PC-9 (cell line): Measurements from ENCODE around the gene LATS2. TPM values are rescaled to one million over a fixed set of nuclear protein-coding genes. Genes with fewer than 3 reads are reported as not detected.
"Not testable (repeated sequence)": the region's sequence is repeated elsewhere in the genome, so short reads cannot be mapped to it uniquely, and the experiment has no call there.

ENCODE experiments used
- BruUV-seq: library from RNA; stranded (reverse); fragments of 400-500 nt; replicated peaks from 2 replicates; lab custom pipeline; 2021; lab: Mats Ljungman, UMichigan
- CTCF ChIA-PET: fragments of 300-600 bp; sonication (Branson Sonifier 250); formaldehyde crosslinking; loops from one replicate; lab custom pipeline; 2022; ENCODE audit warnings: antibody characterized with exemption; lab: Charles Lee
- POLR2A ChIA-PET: fragments of 300-600 bp; sonication (Branson Sonifier 250); formaldehyde crosslinking; loops from one replicate; lab custom pipeline; 2022; ENCODE audit warnings: antibody characterized with exemption; ENCODE audit not compliant: unreplicated experiment; lab: Charles Lee
- DNase-seq, 2 experiments: peaks; one replicate each; pipeline versions ENCODE4 v3.0.0 to v3.0.0-alpha.2; 2015 to 2022; ENCODE audit warnings: mixed read lengths in 1 of 2
- H2AFZ ChIP-seq: fragments of 200-600 bp; sonication (generic); 2 replicates; pipeline ENCODE4 v1.8.1; 2017; ENCODE audit warnings: antibody characterized with exemption
- H3F3A ChIP-seq: fragments of 200-600 bp; sonication (generic); 2 replicates; pipeline ENCODE4 v1.8.1; 2017; ENCODE audit warnings: antibody characterized with exemption, mild to moderate bottlenecking, low read depth; ENCODE audit not compliant: insufficient read depth
- H3K27ac ChIP-seq: fragments of 200-600 bp; sonication (generic); 2 replicates; pipeline ENCODE4 v1.6.1; 2016; ENCODE audit warnings: mixed run types
- H3K27me3 ChIP-seq: fragments of 200-600 bp; sonication (generic); 2 replicates; pipeline ENCODE4 v1.6.1; 2016; ENCODE audit warnings: low read depth, mixed run types; ENCODE audit not compliant: insufficient read depth
- H3K36me3 ChIP-seq: fragments of 200-600 bp; sonication (generic); 2 replicates; pipeline ENCODE4 v1.6.1; 2016; ENCODE audit warnings: low read depth, mixed run types
- H3K4me1 ChIP-seq: fragments of 200-600 bp; sonication (generic); replicated peaks from 2 replicates; pipeline ENCODE4 v1.6.1; 2016; ENCODE audit warnings: mixed run types; ENCODE audit not compliant: insufficient read depth
- H3K4me2 ChIP-seq: fragments of 200-600 bp; sonication (generic); 2 replicates; pipeline ENCODE4 v1.6.1; 2017; ENCODE audit warnings: mixed run types
- H3K4me3 ChIP-seq: fragments of 200-600 bp; sonication (generic); 2 replicates; pipeline ENCODE4 v1.6.1; 2016; ENCODE audit warnings: mixed run types
- H3K79me2 ChIP-seq: fragments of 200-600 bp; sonication (generic); 2 replicates; pipeline ENCODE4 v1.6.1; 2017; ENCODE audit warnings: low read depth, mixed run types
- H3K9me2 ChIP-seq: fragments of 200-600 bp; sonication (generic); 2 replicates; pipeline ENCODE4 v1.8.1; 2017; ENCODE audit warnings: mild to moderate bottlenecking; ENCODE audit not compliant: insufficient read depth
- H3K9me3 ChIP-seq: fragments of 200-600 bp; sonication (generic); 2 replicates; pipeline ENCODE4 v1.8.1; 2016; ENCODE audit warnings: low read depth; ENCODE audit not compliant: insufficient read depth
- H4K20me1 ChIP-seq: fragments of 200-600 bp; sonication (generic); 2 replicates; pipeline ENCODE4 v1.8.1; 2017; ENCODE audit not compliant: insufficient read depth
- EZH2 ChIP-seq: fragments of 200-600 bp; sonication (generic); IDR thresholded peaks from 2 replicates; pipeline ENCODE4 v1.8.0; 2017; ENCODE audit warnings: antibody characterized with exemption, low read depth
- intact Hi-C: fragments of 100-400 bp; cut with micrococcal nuclease; formaldehyde crosslinking; loops from one replicate; pipeline ENCODE4 v1.10.0; 2022; ENCODE audit not compliant: unreplicated experiment
- total RNA-seq: library from RNA; stranded (reverse); gene quantifications from 2 replicates; pipeline ENCODE4 v1.2.3, GENCODE V29; 2021
- TF ChIP-seq, protein P1 (sequence below): fragments of 200-600 bp; sonication (generic); conservative IDR thresholded peaks from 2 replicates; pipeline ENCODE4 v1.6.1; 2017; ENCODE audit warnings: mixed run types, antibody characterized with exemption, mild to moderate bottlenecking, moderate library complexity

LATS2 gene
- total RNA-seq, 1 experiment from 2014 or later: 12.3 TPM

DNA sequence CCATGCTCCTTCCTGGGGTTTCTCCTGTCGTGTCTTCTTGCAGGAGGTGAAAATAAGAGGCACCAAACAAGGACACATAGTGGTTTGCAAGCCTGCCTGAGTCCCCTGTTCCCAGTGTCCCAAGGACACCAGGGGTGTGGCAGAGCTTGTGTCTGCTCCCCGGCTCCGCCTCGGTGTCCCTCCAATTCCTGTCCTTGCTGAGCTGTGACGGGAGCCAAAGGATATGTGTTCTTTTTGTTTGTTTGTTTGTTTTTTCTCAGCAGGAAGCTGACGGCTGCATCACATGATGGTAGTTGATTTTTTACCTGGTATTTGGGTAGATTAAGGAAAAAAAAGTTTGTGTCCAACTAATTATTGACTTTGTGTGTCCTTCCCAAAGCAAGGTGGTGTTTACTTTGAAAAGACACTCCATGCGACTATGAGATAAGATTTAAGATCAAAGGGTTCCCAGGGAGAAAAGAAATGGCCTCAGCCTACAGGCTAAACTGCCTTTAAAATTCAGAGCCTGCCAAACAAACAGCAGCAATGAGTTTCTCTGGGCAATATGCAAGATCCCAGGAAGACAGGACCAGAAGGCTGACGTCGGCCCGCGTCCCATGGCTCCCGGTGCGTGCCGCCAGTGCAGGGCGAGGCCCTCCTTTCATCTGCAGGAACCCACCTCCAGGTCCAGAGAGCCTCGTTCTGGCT is 108.0 kb downstream of the LATS2 start:
- Histone ChIP-seq H3K27me3 (no peaks in the 10 kb centered on the region), H3K4me3 (no peak overlapping the region), H3K9me2 (no peaks in the 10 kb centered on the region), H3K79me2 (no peaks in the 10 kb centered on the region), H4K20me1 (no peaks in the 10 kb centered on the region), H3K4me1 (no peaks in the 10 kb centered on the region), H3K9me3 (no peaks in the 10 kb centered on the region), H3K4me2 (no peak overlapping the region), H2AFZ (no peak overlapping the region), H3F3A (no peaks in the 10 kb centered on the region), H3K36me3 (no peaks in the 10 kb centered on the region), H3K27ac (no peak overlapping the region)
- no peak for DNase-seq
- TF ChIP-seq, protein P1, sequence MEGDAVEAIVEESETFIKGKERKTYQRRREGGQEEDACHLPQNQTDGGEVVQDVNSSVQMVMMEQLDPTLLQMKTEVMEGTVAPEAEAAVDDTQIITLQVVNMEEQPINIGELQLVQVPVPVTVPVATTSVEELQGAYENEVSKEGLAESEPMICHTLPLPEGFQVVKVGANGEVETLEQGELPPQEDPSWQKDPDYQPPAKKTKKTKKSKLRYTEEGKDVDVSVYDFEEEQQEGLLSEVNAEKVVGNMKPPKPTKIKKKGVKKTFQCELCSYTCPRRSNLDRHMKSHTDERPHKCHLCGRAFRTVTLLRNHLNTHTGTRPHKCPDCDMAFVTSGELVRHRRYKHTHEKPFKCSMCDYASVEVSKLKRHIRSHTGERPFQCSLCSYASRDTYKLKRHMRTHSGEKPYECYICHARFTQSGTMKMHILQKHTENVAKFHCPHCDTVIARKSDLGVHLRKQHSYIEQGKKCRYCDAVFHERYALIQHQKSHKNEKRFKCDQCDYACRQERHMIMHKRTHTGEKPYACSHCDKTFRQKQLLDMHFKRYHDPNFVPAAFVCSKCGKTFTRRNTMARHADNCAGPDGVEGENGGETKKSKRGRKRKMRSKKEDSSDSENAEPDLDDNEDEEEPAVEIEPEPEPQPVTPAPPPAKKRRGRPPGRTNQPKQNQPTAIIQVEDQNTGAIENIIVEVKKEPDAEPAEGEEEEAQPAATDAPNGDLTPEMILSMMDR: no peak
- POLR2A ChIA-PET: no interaction called here
- CTCF ChIA-PET: no interaction called here
- no TSS peak for BruUV-seq
- intact Hi-C loops: no loop called here

DNA sequence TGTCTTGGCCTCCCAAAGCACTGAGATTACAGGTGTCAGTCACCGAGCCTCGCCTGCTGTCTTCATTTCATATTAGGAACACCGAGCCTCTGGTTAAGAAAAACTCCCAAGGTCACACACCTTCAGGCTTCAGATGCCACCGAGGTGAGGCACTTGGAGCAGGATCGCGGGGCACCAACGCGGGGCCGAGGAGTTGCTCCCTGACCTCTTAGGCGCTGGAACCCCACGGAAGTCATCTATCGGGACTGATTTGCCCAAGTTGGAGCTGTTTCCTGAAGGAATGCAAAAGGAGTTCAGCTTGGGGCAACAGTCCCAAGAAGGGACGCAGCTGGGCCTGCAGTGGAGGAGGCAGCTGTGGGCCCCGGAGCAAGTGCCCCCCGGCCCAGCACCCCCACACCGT is 108.5 kb downstream of the LATS2 start:
- TF ChIP-seq, protein P1: no peak
- TF ChIP-seq EZH2: no peak
- H3K4me2 ChIP-seq: no peak overlapping the region
- intact Hi-C loops: no loop called here
- no peaks in the 10 kb centered on the region for H3F3A ChIP-seq
- no peaks in the 10 kb centered on the region for H3K79me2 ChIP-seq
- H3K27me3 ChIP-seq: no peaks in the 10 kb centered on the region
- no peaks in the 10 kb centered on the region for H4K20me1 ChIP-seq
- H3K36me3 ChIP-seq: no peaks in the 10 kb centered on the region
- no peak overlapping the region for H3K27ac ChIP-seq
- BruUV-seq: no TSS peak
- ChIA-PET CTCF (no interaction called here), POLR2A (no interaction called here)
- no peaks in the 10 kb centered on the region for H3K9me2 ChIP-seq
- DNase-seq: no peak
- no peaks in the 10 kb centered on the region for H3K4me1 ChIP-seq
- no peaks in the 10 kb centered on the region for H3K9me3 ChIP-seq
- H2AFZ ChIP-seq: no peak overlapping the region
- no peak overlapping the region for H3K4me3 ChIP-seq

DNA sequence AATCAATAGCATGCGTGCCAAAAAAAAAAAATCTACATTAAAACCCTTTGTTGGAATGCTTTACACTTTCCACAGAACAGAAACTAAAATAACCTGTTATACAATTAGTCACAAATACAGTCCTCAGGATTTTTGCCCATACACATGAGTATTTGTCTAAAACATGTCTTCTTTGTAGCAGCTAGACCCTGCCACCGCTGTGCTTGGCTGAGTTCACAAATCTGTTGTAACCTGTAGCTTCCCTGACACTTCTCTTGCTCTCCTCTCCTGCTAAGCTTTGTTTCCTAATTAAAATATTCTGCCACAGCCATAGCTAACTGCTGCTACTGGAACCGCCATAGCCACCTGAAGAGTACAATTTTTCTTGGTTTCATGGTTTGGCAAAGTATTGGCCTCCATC is 113.4 kb downstream of the LATS2 start:
- CTCF ChIA-PET, H3K27ac ChIP-seq, H3K4me3 ChIP-seq, H3K36me3 ChIP-seq, H3K79me2 ChIP-seq, H2AFZ ChIP-seq, H3K4me1 ChIP-seq, H4K20me1 ChIP-seq, DNase-seq, H3K9me2 ChIP-seq, H3K27me3 ChIP-seq, H3K4me2 ChIP-seq, POLR2A ChIA-PET, BruUV-seq, H3K9me3 ChIP-seq, H3F3A ChIP-seq, intact Hi-C loops: not testable (repeated sequence)

DNA sequence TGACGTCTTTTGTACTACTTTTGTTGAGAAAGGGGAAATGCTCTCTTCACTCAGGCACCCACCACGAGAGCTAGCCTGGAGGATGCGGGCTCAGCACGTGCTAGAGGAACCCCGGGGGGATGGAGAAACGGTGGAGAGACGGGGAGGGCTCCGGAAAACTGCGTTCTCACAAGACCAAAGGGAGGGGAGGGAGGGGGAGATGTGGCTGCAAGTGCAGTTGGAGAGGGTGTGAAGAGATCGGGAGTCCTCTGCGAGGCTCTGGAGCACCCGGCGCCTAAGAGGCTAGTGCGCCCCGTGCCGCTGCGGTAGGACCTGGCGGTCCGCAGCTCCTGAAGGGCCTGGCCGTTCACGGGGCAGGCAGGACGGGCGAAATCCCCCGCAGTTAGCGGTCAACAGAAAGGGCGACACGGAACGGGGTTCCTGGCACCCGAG is 115.4 kb downstream of the LATS2 start:
- TF ChIP-seq, protein P1: no peak
- no peak for TF ChIP-seq EZH2
- no TSS peak for BruUV-seq
- no peak overlapping the region for H3K4me2 ChIP-seq
- DNase-seq: no peak
- no peaks in the 10 kb centered on the region for H4K20me1 ChIP-seq
- H3K27ac ChIP-seq: no peak overlapping the region
- H2AFZ ChIP-seq: no peak overlapping the region
- H3K9me3 ChIP-seq: no peaks in the 10 kb centered on the region
- ChIA-PET POLR2A (no interaction called here), CTCF (no interaction called here)
- H3K4me1 ChIP-seq: peaks cover 5% of the 10 kb centered on the region
- no peaks in the 10 kb centered on the region for H3K27me3 ChIP-seq
- H3K36me3 ChIP-seq: no peaks in the 10 kb centered on the region
- intact Hi-C loops: no loop called here
- H3K9me2 ChIP-seq: no peaks in the 10 kb centered on the region
- H3K4me3 ChIP-seq: no peak overlapping the region
- H3F3A ChIP-seq: no peaks in the 10 kb centered on the region
- no peaks in the 10 kb centered on the region for H3K79me2 ChIP-seq
